ENCODE data around the gene PANX2.

The PANX2 gene

DNA sequence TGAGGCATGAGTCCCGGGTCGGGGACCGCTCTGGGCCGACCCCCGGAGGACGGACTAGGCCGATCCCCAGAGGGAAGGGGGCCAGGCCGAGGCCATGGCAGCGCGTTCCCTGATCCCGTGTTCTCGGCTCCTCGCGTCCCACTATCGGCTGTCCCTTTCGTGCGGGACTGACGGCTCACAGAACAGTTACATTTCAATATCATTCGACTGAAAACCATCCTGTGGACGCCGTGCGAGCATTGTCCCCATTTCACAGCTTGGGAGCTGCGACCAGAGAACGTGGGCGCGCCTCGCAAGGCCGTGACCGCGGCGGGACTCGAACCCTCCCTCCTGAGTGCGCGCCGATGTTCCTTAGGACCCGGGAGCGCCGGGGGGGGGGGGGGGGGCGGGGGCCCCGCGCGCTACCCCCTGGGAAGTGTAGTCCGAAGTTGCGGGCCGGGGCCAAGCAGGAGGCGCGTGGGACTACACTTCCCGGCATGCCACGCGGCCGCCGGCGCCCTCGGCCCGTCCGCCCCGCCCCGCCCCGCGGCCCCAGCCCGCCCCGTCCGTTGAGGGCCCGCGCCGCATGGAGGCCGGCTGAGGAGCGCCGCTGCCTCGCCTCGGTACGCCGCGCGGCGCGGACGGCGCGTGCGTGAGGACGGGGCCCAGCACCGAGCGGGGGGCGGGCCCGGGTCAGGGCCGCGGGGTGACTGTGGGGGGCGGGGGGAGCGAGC, 15.0 kb downstream of the PANX2 start, which contains the start of gene TRABD:
TRABD (plus strand) TSS at position 539 of the 713 bp plus-strand sequence. CDS start 7,148 bp downstream, outside the sequence.
- peak; percentile 88 for DNase-seq

DNA sequence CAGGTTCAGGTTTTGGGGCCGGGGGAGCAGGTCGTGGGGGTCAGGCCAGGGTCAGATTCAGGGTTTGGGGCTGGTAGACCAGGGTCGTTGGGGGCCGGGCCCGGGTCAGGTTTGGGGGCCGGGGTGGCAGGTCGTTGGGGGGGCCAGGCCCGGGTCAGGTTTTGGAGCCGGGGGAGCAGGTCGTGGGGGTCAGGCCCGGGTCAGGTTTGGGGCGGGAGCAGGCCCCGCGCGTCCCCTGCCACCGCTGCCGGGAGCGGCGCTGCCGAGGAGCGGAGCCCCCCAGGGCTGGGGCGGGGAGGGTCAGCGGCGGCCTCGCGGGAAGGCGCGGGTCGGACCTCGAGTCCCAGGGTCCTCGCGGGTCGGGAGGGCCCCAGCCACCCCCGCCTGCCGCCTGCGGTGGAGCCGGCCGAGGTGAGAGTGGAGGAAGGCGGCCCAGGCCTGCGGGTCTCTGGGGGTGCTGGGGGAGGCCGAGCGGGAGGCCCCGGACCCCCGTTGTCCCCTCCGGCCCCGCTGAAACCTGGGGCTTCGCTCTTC, 15.7 kb downstream of the PANX2 start:
- DNase-seq: no peak

DNA sequence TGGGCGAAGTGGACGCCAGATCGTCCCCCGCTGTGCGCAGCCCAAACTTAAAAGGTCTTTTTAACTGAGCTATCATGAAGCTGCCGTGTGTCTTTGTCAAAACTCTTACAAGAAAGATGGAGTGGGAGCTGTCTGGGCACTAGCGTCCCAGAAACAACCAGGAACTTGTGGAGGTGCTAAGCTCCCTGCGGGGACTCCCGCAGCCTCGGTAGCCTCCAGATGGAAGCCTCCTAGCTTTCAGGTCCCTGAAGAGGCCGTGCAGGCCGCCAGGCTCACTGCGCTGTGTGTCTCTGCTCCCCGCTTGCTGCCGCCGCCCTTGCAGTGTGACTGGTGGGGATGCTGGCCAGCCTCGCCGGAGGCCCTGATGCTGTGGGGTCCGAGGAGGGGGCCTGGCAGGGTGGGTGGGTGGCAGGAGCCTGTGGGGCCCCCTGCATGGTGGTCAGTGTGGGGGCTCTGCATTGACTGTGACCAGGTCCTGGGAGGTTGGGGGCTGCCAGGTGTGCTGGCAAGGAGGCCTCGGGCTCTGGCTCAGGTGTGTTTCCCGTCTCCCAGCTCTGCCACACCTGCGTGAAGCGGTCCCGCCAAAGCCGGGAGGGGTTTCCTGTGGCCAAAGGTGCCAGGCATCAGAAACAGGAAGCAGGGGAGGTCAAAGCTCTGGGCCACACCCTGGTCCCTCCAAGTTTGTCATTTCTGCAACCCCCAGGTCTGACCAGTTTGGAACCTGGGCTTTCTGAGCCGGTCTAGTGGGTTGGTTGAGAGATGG, 16.4 kb downstream of the PANX2 start:
- DNase-seq: no peak

GRCh38 chr22:50188356-50188755, 17.8 kb downstream of the PANX2 start:
- no peak for DNase-seq

DNA sequence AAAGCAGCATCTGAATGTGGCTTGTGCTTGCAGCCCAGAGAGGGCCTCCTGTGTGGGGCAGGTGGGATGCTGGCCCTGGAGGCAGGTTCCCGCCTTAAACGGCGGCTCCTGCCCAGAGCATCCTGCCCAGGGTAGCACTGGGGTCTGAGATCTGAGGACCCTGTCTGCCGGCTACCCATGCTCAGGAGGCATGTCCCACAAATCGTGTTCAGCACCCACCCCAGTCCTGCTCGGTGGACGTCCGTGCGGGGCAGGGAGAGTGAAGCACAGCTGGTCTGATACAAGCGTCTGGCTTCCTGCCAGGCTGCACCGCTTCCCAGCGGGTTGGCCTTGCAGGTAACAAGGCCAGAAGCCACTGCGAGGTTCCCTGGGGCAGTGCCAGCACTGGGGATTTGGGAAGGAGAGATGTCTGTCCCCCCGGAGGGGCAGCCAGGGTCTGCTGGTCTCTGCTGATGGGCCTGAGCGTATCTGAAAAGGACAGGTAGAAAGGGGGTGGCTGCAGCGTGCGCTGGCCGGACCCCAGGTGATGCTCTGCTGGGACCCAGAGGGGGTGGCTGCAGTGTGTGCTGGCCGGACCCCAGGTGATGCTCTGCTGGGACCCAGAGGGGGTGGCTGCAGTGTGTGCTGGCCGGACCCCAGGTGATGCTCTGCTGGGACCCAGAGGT, 18.8 kb downstream of the PANX2 start:
- DNase-seq: no peak

DNA sequence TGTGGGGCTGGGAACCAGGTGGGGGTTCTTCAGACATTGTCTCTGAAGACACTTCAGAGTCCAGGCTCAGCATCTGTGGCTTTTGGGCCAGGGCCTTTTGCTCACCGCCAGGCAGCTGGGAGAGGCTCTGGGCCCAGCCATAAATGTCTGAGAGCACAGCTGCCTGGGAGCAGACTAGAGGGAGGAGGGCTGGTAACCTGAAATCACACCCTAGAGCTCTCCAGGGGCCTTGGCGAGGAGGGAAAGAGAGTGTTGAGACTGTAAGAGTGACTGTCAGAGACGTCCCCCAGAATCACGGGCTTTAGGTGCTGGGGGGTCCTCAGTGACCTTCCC, 19.3 kb downstream of the PANX2 start:
- no peak for DNase-seq

DNA sequence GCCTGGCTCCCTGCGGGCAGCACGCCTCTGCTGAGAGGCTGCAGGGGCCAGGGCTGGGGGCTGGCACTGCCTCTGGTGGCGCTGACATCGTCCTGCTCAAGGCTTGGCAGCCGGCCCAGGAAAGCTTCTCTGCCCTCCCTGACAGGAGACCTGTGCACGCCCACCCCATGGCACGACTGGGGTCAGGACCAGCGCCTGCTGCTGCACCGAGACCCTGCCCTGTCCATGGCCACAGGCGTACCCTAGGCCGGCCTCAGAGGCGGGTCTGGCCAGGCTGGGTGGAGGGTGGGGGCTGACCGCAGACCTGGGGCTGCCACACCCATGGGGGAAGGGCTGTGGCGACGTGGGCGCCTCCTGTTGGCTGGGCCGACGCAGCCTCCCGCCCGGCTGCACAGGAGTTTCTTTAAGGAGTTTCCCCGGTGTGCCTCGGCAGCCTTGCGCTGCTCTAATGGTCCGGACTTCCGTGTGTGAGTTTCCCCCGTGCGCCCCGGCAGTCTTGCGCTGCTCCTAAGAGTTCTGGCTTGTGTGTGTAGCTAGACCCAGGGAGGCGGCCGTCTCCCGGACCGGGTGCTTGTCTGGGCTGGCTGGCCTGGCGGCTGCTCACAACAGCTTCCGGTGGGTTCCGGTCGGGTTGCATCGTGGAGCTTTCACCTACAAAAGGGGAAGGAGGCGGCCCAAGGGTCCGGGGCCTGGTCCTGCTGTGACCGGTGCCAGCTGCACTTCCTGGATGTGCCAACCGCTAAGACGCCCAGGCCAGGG, 19.8 kb downstream of the PANX2 start:
- DNase-seq: peak; percentile 82

DNA sequence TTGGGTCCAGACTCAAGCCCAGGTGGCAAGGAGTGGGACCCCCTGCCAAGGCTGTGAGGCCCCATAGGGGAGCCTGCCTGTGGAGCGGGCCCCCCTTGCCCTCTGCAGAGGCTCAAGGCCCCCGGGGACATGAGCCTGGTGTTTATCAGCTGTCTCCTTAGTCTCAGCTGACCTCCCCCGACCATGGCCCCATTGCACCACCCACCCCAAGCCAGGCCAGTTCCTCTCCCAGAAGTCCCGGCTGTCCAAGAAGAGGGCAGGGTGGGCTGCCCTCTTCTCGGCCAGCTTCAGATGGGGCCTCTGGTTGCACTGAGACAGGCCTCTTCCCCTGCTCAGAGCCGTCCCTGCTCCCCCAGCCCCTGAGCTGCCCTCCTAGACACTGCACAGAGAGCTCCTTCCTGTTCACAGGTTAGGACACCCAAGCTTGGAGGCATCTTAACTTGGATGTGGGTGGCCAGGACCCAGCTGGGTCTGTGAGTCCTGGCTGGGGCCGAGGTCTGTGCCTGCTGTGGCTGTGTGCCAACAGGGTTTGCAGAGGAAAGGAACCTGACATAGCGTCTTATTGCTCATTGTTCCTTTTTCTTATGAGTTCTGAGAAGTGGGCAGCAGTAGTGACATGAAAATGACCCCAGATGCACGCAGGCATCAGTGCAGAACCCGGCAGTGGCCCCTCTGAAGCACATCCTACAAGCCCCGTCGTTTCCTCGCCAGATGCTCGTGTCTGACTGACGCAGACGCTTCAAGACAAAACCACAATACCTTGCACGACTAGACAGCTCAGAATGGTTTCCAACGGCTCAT, 20.6 kb downstream of the PANX2 start:
- peak; percentile 78 for DNase-seq

DNA sequence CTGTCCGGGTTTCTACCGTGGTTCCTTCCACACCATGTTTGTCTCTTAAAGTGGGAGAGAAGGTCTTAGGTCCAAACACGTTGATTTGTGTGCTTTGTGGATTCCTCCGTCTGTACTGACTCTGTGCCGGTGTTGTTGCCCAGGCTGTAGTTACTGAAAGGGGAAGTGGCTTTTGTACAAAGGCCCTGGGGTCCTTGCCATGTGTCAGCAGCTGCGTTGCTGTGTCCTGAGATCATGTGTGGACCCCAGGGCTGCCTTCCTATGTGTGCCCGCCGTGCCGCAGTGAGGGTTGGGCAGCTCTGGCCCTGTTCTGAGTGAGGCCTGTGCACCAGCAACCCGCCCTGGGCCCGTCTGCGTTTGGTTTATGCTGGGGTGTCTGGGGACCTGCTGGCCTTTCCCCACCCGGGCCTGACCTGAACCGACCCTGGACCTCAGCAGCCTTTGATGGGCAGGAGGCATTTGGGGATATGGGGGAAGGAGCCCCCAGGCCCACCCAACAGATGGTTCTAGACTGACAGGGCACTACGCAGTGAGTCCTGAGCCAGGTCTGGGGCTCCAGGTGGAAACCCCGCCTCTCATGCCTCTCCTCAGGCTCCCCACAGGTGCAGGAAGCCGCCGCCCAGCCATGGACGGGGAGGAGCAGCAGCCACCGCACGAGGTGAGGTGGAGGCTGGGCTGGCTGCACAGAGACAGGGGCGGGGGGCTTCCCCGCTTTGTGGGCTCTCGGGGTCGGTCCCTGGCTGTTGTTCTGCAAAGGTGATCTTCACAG, 22.1 kb downstream of the PANX2 start:
- DNase-seq: no peak

GRCh38 chr22:50193621-50194020, 23.1 kb downstream of the PANX2 start:
- no peak for DNase-seq

DNA sequence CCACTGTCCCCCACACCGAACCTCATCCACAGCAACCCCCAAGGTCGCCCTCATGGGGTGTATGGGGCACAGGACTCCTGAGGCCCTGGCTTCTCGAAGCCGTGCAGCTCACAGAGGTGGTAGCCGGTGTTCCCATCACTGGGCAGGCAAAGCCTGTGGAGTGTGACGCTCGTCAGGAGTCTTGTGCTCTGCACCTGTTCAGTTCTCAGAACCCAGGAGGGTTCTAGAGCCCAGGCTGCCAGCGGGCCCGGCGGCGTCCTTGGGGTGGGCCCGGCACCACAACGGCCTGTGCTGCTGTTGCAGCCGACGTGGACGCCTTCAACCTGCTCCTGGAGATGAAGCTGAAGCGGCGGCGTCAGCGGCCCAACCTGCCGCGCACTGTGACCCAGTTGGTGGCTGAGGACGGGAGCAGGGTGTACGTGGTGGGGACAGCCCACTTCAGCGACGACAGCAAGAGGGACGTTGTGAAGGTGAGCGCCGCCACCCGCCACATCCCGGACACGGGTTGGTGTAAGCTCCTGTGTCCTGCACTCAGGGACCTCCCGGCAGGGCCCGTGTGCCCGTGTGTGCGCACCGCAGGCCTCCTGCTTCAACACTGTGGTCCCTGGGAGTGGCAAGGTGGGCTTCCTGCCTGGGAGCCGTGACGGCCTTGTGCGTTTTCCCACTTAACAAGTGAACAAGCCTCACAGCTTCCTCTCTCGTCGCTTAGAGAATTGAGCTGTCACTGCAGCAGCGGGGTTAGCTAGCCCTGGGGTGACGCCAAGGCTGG, 23.7 kb downstream of the PANX2 start:
- no peak for DNase-seq

GRCh38 chr22:50196256-50196655, 25.7 kb downstream of the PANX2 start:
- no peak for DNase-seq

DNA sequence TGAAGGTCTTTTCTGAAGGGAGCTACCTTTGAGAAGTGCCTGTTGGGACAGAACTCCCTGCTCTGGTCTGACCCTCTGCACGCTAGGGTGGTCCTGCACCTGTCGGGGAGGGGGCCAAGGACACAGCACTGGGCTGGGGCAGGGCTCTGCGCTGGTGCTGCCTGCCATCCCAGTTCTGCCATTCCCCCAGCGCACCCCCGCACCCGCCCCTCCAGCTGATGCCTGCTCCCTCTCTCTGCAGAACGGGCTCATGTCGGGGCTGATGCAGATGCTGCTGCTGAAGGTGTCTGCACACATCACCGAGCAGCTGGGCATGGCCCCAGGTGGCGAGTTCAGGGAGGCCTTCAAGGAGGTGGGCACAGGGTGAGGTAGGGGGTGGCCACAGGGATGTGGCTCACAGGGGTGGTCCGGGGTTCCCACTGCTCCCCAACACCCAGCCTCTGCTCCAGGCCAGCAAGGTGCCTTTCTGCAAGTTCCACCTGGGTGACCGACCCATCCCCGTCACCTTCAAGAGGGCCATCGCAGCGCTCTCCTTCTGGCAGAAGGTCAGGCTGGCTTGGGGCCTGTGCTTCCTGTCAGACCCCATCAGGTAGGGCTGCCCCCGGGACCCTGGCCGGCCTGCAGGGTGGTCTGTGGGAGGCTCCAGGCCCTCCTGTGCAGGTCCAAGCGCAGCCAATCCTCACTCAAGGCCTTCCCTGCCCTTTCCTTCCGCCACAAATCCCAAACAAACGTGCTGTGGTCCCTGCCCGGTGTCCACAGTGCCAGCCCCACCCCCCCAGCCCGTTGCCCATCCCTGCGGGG, 26.7 kb downstream of the PANX2 start:
- DNase-seq: no peak

DNA sequence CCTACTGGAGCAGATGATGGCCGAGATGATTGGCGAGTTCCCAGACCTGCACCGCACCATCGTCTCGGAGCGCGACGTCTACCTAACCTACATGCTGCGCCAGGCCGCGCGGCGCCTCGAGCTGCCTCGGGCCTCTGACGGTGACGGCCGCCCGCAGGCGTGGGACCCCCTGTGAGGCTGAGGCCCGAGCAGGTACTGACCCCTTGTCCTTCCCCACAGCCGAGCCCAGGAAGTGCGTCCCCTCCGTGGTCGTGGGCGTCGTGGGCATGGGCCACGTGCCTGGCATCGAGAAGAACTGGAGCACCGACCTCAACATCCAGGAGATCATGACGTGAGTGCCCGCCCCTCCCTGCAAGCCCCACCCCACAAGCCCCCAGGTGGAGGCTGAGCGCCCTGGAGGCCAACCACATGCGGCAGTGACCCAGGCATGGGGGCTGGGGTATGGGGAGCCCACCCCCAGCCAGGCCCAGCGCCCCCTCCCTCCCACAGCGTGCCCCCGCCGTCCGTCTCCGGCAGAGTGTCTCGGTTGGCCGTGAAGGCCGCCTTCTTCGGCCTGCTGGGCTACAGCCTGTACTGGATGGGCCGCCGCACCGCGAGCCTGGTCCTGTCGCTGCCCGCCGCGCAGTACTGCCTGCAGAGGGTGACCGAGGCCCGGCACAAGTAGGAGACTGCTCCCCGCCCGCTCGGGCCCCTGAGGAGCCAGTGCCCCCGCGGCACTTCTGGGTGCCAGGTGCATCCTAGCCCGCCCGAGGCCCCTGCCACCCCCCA, 27.5 kb downstream of the PANX2 start:
- no peak for DNase-seq

- no peak for DNase-seq
These were observed 28.1 kb downstream of the PANX2 start for GRCh38 chr22:50198624-50199017.

GRCh38 chr22:50199251-50199721, 28.8 kb downstream of the PANX2 start:
- DNase-seq: no peak

- no peak for DNase-seq
These were observed 29.4 kb downstream of the PANX2 start for GRCh38 chr22:50199829-50200460.
